GM13977 (cell line): ENCODE measurements around the gene ACOXL.

Experiments
- DNase-seq: peaks from one replicate; pipeline ENCODE4 v3.0.0; 2012; ENCODE audit warnings: low spot score
- in situ Hi-C: fragments of 300-500 bp; cut with MboI; formaldehyde crosslinking; loops from one replicate; pipeline ENCODE4 v1.12.0; 2022; ENCODE audit warnings: low sequenced_read_pairs, low pct_unique_long_range_greater_than_20kb, mixed read lengths, inconsistent platforms; ENCODE audit not compliant: unreplicated experiment
- TF ChIP-seq, protein P1 (sequence below): IDR thresholded peaks from 2 replicates; pipeline ENCODE4 v1.5.1; 2012; ENCODE audit warnings: mild to moderate bottlenecking, control low read depth; ENCODE audit not compliant: insufficient read depth; ENCODE audit errors: extremely low read depth, missing control alignments

Gene ACOXL

DNA sequence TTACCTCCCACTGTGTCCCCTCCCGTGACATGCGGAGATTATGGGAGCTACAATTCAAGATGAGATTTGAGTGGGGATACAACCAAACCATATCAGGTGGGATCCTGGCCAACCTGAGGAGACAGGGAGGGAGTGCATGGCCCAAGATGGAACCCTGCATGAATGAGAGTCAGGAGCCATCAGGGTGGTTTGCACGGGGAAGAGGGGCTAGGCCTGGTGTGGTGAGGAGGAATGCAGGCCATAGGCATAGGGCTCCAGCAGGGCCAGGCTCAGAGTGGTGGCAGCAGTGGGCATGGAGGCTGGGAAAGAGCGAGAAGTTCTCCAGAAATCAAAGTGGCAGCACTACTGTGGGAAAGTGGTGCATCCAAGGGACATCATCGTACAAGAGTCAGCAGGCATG lies 314.3 kb downstream of the ACOXL start:
- in situ Hi-C loops = no loop called here
- TF ChIP-seq, protein P1, sequence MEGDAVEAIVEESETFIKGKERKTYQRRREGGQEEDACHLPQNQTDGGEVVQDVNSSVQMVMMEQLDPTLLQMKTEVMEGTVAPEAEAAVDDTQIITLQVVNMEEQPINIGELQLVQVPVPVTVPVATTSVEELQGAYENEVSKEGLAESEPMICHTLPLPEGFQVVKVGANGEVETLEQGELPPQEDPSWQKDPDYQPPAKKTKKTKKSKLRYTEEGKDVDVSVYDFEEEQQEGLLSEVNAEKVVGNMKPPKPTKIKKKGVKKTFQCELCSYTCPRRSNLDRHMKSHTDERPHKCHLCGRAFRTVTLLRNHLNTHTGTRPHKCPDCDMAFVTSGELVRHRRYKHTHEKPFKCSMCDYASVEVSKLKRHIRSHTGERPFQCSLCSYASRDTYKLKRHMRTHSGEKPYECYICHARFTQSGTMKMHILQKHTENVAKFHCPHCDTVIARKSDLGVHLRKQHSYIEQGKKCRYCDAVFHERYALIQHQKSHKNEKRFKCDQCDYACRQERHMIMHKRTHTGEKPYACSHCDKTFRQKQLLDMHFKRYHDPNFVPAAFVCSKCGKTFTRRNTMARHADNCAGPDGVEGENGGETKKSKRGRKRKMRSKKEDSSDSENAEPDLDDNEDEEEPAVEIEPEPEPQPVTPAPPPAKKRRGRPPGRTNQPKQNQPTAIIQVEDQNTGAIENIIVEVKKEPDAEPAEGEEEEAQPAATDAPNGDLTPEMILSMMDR = no peak
- DNase-seq = no peak

DNA sequence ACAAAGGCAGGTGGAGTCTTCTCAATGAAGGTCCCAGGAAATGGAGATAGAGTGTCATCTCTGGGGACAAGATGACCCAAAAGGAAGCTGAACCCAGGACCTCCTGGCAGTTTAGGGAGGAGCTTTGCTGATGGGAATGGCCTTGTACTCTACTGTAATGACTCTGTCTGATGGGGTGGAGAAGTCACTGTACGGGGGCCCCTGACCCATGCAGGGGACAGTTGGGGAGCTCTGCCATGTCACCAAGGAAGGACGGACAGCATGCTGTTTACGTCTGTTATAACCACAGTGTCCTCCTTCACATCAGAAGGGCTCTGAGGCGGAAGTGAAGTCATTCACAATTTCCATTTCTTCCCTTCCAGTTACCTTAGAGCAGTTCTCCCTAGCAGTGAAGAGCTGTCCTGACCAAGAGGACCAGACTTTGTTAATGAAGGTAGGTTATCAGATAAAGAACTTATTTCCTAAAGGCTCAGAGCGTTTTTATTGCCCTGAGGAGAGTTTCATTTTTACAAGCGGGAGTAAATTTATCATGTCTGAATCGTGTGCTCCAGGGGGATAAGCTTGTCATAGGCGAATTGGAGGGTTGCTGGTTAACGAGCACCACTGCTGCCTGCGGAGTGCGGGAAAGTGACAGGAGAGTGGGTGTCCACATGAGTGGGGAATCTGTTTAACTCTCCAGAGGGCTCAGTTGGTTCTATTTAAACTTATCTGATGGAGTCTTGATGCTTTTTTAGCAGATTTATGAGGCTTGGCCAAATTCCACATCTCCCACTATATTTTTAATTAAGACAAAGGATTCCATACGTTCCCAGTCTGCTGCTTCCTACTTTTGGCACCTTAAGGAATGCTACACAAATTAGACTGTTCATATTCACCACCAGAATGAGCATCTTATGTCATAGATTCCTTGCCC lies 316.7 kb downstream of the ACOXL start:
- in situ Hi-C loops = no loop called here
- TF ChIP-seq, protein P1 = no peak
- no peak for DNase-seq

DNA sequence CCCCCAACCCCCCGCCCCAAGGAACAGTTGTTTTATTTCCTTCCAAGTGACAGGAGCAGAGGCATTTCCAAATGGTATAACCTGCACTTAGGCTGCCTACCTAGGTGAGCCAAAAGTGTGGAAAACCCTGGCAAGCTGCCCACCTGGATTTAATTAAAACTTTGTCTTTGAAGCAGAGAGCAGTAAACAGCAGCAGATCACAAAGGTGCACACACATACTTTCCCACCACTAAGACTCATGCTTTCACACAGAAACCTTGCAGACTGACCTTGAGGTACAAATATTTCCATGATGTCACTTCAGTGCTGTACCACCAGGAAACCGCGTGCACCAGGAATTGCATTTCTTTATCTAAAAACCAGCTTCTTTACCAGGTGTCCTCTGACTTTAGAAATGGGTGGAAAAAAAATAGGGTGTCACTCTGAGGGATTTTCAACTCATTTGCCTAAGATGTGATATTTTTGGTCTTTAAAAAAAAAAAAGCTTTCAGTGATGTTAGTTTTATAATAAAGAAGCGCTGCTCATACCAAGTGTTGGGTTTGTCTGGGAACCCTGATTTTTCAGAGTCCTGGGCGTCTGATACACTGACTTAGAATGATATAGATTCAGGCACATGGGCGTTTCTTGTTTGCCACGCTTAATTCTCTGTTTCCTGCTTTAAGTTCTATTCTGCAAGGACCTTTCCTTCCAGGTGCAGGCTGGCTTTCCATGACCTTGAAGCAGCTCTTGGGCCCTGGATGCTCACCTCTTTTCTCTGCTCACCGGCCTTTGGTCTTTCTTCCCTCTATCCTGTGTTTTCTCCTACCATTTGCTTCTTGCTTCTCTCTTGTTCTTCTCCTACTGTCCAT lies 317.6 kb downstream of the ACOXL start:
- in situ Hi-C loops = no loop called here
- DNase-seq = peak; percentile 50
- TF ChIP-seq, protein P1 = no peak

DNA sequence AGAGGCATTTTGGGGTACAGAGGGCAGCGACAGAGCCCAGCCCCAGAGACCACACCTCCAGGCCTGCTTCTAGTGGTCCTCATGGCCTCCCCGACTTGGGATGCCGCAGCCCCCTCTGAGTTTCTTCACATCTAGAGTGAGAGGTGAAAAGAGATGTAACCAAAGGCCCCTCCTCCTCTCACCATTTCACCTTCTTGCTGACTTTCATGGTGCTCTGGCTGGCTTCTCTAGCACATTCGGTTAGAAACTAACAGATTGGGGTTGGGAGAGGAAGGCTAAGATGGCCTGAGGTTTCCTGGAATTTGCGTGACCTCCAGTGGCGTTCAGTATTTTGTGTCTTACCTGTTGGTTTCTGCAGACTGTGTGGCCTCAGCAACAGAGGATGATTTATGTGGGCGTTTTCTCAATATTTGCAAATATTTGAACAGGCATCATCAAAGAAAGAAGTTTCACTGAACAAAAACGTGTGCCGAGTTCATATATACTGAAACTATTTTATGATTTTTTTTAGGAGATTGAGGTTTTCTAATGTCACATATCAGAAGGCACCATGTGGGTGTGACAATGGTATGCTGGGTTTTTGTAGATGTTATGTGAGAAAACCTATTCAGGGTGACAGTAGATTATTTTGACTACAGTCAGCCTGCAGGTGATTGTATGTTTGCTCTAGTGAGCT lies 318.5 kb downstream of the ACOXL start:
- DNase-seq = no peak
- TF ChIP-seq, protein P1 = peak; percentile 23
- in situ Hi-C loops = no loop called here

DNA sequence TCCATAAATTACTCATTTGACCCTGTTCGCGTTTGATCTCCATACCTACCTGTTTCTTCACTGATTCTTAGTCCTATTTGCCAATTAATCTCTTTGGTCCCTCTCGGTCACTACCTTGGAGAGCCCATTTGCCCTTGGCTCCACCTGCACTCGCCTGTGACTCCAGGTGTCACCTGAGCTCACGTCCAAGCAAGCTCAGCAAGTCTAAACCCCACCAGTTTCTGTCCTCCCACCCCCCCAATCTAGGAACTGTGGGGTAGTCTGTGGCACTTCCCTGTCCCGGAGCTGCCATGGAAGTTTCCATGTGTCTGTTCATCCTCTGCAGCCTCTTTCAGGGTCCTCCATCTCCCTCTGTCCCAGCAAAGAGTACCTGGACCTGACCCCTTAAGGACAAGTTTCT lies 320.2 kb downstream of the ACOXL start:
- in situ Hi-C loops = no loop called here
- DNase-seq = no peak
- TF ChIP-seq, protein P1 = no peak

DNA sequence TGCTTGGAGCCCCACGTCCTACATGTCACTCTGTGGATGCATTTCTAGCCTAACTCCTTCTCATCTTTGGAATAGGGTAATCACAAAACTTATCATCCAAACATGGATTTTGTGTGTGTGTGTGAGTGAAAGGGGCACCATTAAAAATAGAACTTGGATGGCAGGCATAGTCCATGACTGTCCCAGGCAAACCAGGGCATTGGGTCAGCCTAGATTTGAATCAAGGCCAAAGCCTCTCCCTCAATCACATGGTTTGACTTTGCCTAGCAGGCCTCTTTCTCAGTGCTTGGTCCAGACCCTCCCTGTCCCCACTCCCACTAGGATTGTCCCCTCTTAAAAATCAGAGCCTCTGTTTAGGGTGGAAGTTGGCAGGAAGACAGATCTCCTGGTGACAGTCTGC lies 320.9 kb downstream of the ACOXL start:
- no peak for DNase-seq
- in situ Hi-C loops = no loop called here
- TF ChIP-seq, protein P1 = no peak
